IMR-90 (cell line): ENCODE results near the gene NKX6-1. TPM values are rescaled to one million over a fixed set of nuclear protein-coding genes. Genes with fewer than 3 reads are reported as not detected.

Experiments used
- ATAC-seq: fragments of 200-7000 bp; cut with Tn5 transposase; 2 replicates; pipeline ENCODE4 v1.9.1; 2020; ENCODE audit warnings: low read depth, mild to moderate bottlenecking, moderate library complexity
- BruUV-seq: library from RNA; stranded (reverse); fragments of 400-500 nt; replicated peaks from 2 replicates; lab custom pipeline; 2021; lab: Mats Ljungman, UMichigan
- CTCF ChIA-PET: fragments of 300-600 bp; formaldehyde crosslinking; extraction: SDS; loops from one replicate; lab custom pipeline; 2021; ENCODE audit warnings: antibody characterized with exemption; lab: Yijun Ruan, JAX
- POLR2A ChIA-PET: fragments of 300-600 bp; sonication (Branson Sonifier 250); formaldehyde crosslinking; loops from one replicate; lab custom pipeline; 2022; ENCODE audit warnings: antibody characterized with exemption; ENCODE audit not compliant: unreplicated experiment; lab: Charles Lee
- DNase-seq: peaks from one replicate; pipeline ENCODE4 v3.0.0; 2013
- H2AFZ ChIP-seq: replicated peaks from 2 replicates; pipeline ENCODE3; 2013; ENCODE audit warnings: low read length, mild to moderate bottlenecking; ENCODE audit not compliant: poor library complexity
- H2AK5ac ChIP-seq: 2 replicates; pipeline ENCODE4 v1.6.1; 2013; ENCODE audit warnings: low read depth, low read length, inconsistent platforms
- H2AK9ac ChIP-seq: replicated peaks from 2 replicates; pipeline ENCODE3; 2013; ENCODE audit warnings: mild to moderate bottlenecking, low read depth, low read length, moderate library complexity; ENCODE audit not compliant: poor library complexity
- H2BK120ac ChIP-seq: 2 replicates; pipeline ENCODE4 v1.6.1; 2013; ENCODE audit warnings: low read depth, low read length, inconsistent platforms
- H2BK15ac ChIP-seq: 3 replicates; pipeline ENCODE4 v1.6.1; 2013; ENCODE audit warnings: low read depth, low read length, inconsistent platforms
- H2BK20ac ChIP-seq: 2 replicates; pipeline ENCODE4 v1.6.1; 2013; ENCODE audit warnings: low read depth, mild to moderate bottlenecking, inconsistent platforms, low read length, moderate library complexity
- H2BK5ac ChIP-seq: 2 replicates; pipeline ENCODE4 v1.6.1; 2013; ENCODE audit warnings: mild to moderate bottlenecking, low read depth, low read length, inconsistent platforms; ENCODE audit not compliant: poor library complexity, severe bottlenecking
- H3K14ac ChIP-seq: replicated peaks from 2 replicates; pipeline ENCODE4 v1.6.1; 2013; ENCODE audit warnings: low read depth, low read length, inconsistent platforms
- H3K18ac ChIP-seq: 2 replicates; pipeline ENCODE4 v1.6.1; 2013; ENCODE audit warnings: low read depth, low read length, control low read depth
- H3K23ac ChIP-seq: 2 replicates; pipeline ENCODE4 v1.6.1; 2013; ENCODE audit warnings: low read depth, low read length, inconsistent platforms
- H3K27ac ChIP-seq: 2 replicates; pipeline ENCODE4 v1.5.1; 2013; ENCODE audit warnings: mild to moderate bottlenecking, control low read depth, low read length; ENCODE audit not compliant: insufficient read depth
- H3K27me3 ChIP-seq: 2 replicates; pipeline ENCODE4 v1.6.1; 2013; ENCODE audit warnings: low read length; ENCODE audit not compliant: control insufficient read depth, insufficient read depth
- H3K36me3 ChIP-seq: 2 replicates; pipeline ENCODE4 v1.6.1; 2013; ENCODE audit warnings: low read length, mixed read lengths; ENCODE audit not compliant: control insufficient read depth, insufficient read depth
- H3K4ac ChIP-seq: 2 replicates; pipeline ENCODE4 v1.6.1; 2013; ENCODE audit warnings: low read depth, low read length, inconsistent platforms
- H3K4me1 ChIP-seq: 2 replicates; pipeline ENCODE4 v1.6.1; 2013; ENCODE audit warnings: low read length, mixed read lengths; ENCODE audit not compliant: control insufficient read depth, insufficient read depth
- H3K4me2 ChIP-seq: 2 replicates; pipeline ENCODE4 v1.6.1; 2013; ENCODE audit warnings: low read depth, mild to moderate bottlenecking, control low read depth, low read length, moderate library complexity
- H3K4me3 ChIP-seq: 2 replicates; pipeline ENCODE4 v1.5.1; 2013; ENCODE audit warnings: low read depth, mild to moderate bottlenecking, control low read depth, low read length, moderate library complexity; ENCODE audit not compliant: insufficient read depth
- H3K56ac ChIP-seq: 2 replicates; pipeline ENCODE4 v1.6.1; 2013; ENCODE audit warnings: low read length, inconsistent platforms; ENCODE audit not compliant: insufficient read depth; ENCODE audit errors: extremely low read depth
- H3K79me1 ChIP-seq, 2 experiments: 2 replicates each; pipeline ENCODE4 v1.6.1; 2013; ENCODE audit warnings: low read length in 2 of 2, inconsistent platforms in 1 of 2, low read depth in 1 of 2
- H3K9ac ChIP-seq: 2 replicates; pipeline ENCODE4 v1.6.1; 2013; ENCODE audit warnings: low read depth, low read length, control low read depth
- H3K9me1 ChIP-seq: 2 replicates; pipeline ENCODE4 v1.6.1; 2013; ENCODE audit warnings: low read length, inconsistent platforms; ENCODE audit not compliant: insufficient read depth
- H3K9me3 ChIP-seq: 2 replicates; pipeline ENCODE4 v1.6.1; 2013; ENCODE audit warnings: low read length; ENCODE audit not compliant: control insufficient read depth, insufficient read depth
- H4K20me1 ChIP-seq: 2 replicates; pipeline ENCODE4 v1.6.1; 2013; ENCODE audit warnings: low read length, inconsistent platforms; ENCODE audit not compliant: insufficient read depth
- H4K5ac ChIP-seq: 2 replicates; pipeline ENCODE4 v1.6.1; 2013; ENCODE audit warnings: mild to moderate bottlenecking, low read depth, low read length, control low read depth
- H4K8ac ChIP-seq, 2 experiments: 2 replicates each; pipeline ENCODE4 v1.6.1; 2013; ENCODE audit warnings: low read depth in 2 of 2, low read length in 2 of 2, control low read depth in 1 of 2, inconsistent platforms in 1 of 2
- H4K91ac ChIP-seq: 2 replicates; pipeline ENCODE4 v1.6.1; 2013; ENCODE audit warnings: low read depth, low read length, inconsistent platforms; ENCODE audit not compliant: insufficient read depth
- MXI1 ChIP-seq: IDR thresholded peaks from 2 replicates; pipeline ENCODE4 v1.6.1; 2012; ENCODE audit warnings: low read depth, mild to moderate bottlenecking, low read length, moderate library complexity, borderline replicate concordance
- RCOR1 ChIP-seq: IDR thresholded peaks from 2 replicates; pipeline ENCODE4 v1.6.1; 2012; ENCODE audit warnings: mild to moderate bottlenecking, low read length, improper control_type of control experiment; ENCODE audit not compliant: insufficient replicate concordance
- WGBS, 2 experiments: methylation state at CpG; one replicate each; pipeline versions ENCODE4 v1.1.5 to v1.1.7; 2013; ENCODE audit warnings: missing lambda C conversion rate in 2 of 2; ENCODE audit not compliant: insufficient read length in 1 of 2; ENCODE audit errors: extremely low coverage in 2 of 2; 5-methylcytosine and 5-hydroxymethylcytosine counted together
- dilution Hi-C: fragments of 300-500 bp; cut with HindIII; formaldehyde crosslinking; loops from one replicate; pipeline ENCODE4 v1.14.3; 2018; ENCODE audit warnings: low sequenced_read_pairs; ENCODE audit not compliant: unreplicated experiment
- in situ Hi-C: fragments of 300-500 bp; cut with MboI; formaldehyde crosslinking; loops from 3 replicates; pipeline ENCODE4 v1.14.3; 2019; ENCODE audit warnings: low sequenced_read_pairs, inconsistent platforms, mixed read lengths
- intact Hi-C: fragments of 100-400 bp; cut with micrococcal nuclease; formaldehyde crosslinking; loops from 2 replicates; pipeline ENCODE4 v1.10.0; 2022
- polyA plus RNA-seq, 3 experiments: library from polyadenylated mRNA; depleted of rRNA; stranded (reverse); fragments of >200 nt; gene quantifications; 2 replicates each; pipeline ENCODE4 v1.2.3, GENCODE V29; 2012; ENCODE audit warnings: low replicate concordance in 1 of 3
- total RNA-seq: library from RNA; depleted of rRNA; stranded (reverse); fragments of >200 nt; gene quantifications from 2 replicates; pipeline ENCODE4 v1.2.3, GENCODE V29; 2012

Gene NKX6-1
- total and polyA plus RNA-seq, 2 of the 4 experiments (the other 2 are of a cell fraction) = under 0.01 to 0.24 TPM

GRCh38 chr4:84495794-84496261 is 3.3 kb downstream of the NKX6-1 start:
- Histone ChIP-seq H3K23ac (no peak overlapping the region), H3K56ac (no peak overlapping the region), H2BK120ac (no peak overlapping the region), H2AFZ (no peak overlapping the region), H3K9ac (no peak overlapping the region), H3K79me1 (no peaks in the 10 kb centered on the region), H2BK20ac (no peak overlapping the region), H4K8ac (no peak overlapping the region), H3K9me1 (no peaks in the 10 kb centered on the region), H3K4me1 (no peaks in the 10 kb centered on the region; the same call in 1 of the 2 replicates), H3K36me3 (no peaks in the 10 kb centered on the region), H4K91ac (no peak overlapping the region), H3K4me2 (no peak overlapping the region), H2AK9ac (no peak overlapping the region), H4K20me1 (no peaks in the 10 kb centered on the region), H3K9me3 (peaks cover 23% of the 10 kb centered on the region), H2BK5ac (no peak overlapping the region), H2AK5ac (no peak overlapping the region), H3K27me3 (peaks cover 80% of the 10 kb centered on the region), H3K27ac (no peak overlapping the region), H3K4ac (no peak overlapping the region), H4K5ac (no peak overlapping the region), H3K18ac (no peak overlapping the region), H2BK15ac (no peak overlapping the region), H3K14ac (no peak overlapping the region), H3K4me3 (no peak overlapping the region)
- dilution Hi-C loops (no loop called here), in situ Hi-C loops (no loop called here), intact Hi-C loops (no loop called here)
- ChIA-PET CTCF (no interaction called here), POLR2A (no interaction called here)
- 6% methylated on average over 5 of the region's 23 CpGs; no CpG with 5 or more reads in 1 of the 2 experiments for WGBS, 2 experiments
- DNase-seq (no peak), ATAC-seq (no peak)
- no peak for TF ChIP-seq MXI1
- no peak for TF ChIP-seq RCOR1
- no TSS peak for BruUV-seq
